Astrocyte of the hippocampus (primary cell): Measurements from ENCODE around the gene MMS19.
"Not testable (repeated sequence)": the region's sequence is repeated elsewhere in the genome, so short reads cannot be mapped to it uniquely, and the experiment has no call there.

ENCODE experiments used
- DNase-seq: peaks from one replicate; pipeline ENCODE4 v3.0.0; 2011; ENCODE audit warnings: low read depth, low spot score

MMS19 gene

GRCh38 chr10:97502916-97503315 lies 4.7 kb upstream of the MMS19 start:
- no peak for DNase-seq

GRCh38 chr10:97500297-97500575 lies 2.0 kb upstream of the MMS19 start:
- DNase-seq: no peak

GRCh38 chr10:97499561-97500296 lies 1.5 kb upstream of the MMS19 start:
- DNase-seq: peak; percentile 80

- DNase-seq: no peak
Observed at GRCh38 chr10:97498841-97499560, 779 bp upstream of the MMS19 start, which contains the start of gene UBTD1. Gene UBTD1 (plus strand): TSS chr10:97498924. CDS start chr10:97499204, 280 bp downstream.

GRCh38 chr10:97497572-97498075 lies 598 bp downstream of the MMS19 start:
- DNase-seq: peak; percentile 81

GRCh38 chr10:97494863-97495506 lies 3.2 kb downstream of the MMS19 start:
- no peak for DNase-seq

GRCh38 chr10:97494151-97494550 lies 4.1 kb downstream of the MMS19 start:
- DNase-seq: no peak

- no peak for DNase-seq
Observed at GRCh38 chr10:97490592-97490991, 7.6 kb downstream of the MMS19 start.

- DNase-seq: no peak
Observed at GRCh38 chr10:97485647-97486281, 12.5 kb downstream of the MMS19 start.

- no peak for DNase-seq
Observed at GRCh38 chr10:97483921-97484320, 14.3 kb downstream of the MMS19 start.

- DNase-seq: no peak
Observed at GRCh38 chr10:97483506-97483905, 14.7 kb downstream of the MMS19 start.

GRCh38 chr10:97482381-97482780 lies 15.8 kb downstream of the MMS19 start:
- no peak for DNase-seq

GRCh38 chr10:97481071-97481470 lies 17.2 kb downstream of the MMS19 start:
- no peak for DNase-seq

GRCh38 chr10:97479939-97480338 lies 18.3 kb downstream of the MMS19 start:
- peak; percentile 83 for DNase-seq

GRCh38 chr10:97479410-97479809 lies 18.8 kb downstream of the MMS19 start:
- DNase-seq: not testable (repeated sequence)

GRCh38 chr10:97475936-97476594 lies 22.2 kb downstream of the MMS19 start:
- peak; percentile 79 for DNase-seq

GRCh38 chr10:97474918-97475317 lies 23.3 kb downstream of the MMS19 start:
- no peak for DNase-seq

- DNase-seq: not testable (repeated sequence)
Observed at GRCh38 chr10:97468781-97469180, 29.4 kb downstream of the MMS19 start.

- no peak for DNase-seq
Observed at GRCh38 chr10:97468162-97468561, 30.1 kb downstream of the MMS19 start.

GRCh38 chr10:97466755-97467154 lies 31.5 kb downstream of the MMS19 start:
- DNase-seq: peak; percentile 51

- no peak for DNase-seq
Observed at GRCh38 chr10:97465982-97466381, 32.2 kb downstream of the MMS19 start.

- DNase-seq: no peak
Observed at GRCh38 chr10:97464226-97464625, 34.0 kb downstream of the MMS19 start.
